Stimulated activated CD8-positive, alpha-beta memory T cell treated with anti-CD3 and anti-CD28 coated beads, Interleukin-15, amount 100 ng/mL, for 4 hours (primary cell): ENCODE results near the gene NFIX.

Experiments
- DNase-seq, 2 donors: peaks; one replicate each; pipeline ENCODE4 v3.0.0-alpha.2; 2020; ENCODE audit warnings: low read depth in 2 of 2

NFIX gene

DNA sequence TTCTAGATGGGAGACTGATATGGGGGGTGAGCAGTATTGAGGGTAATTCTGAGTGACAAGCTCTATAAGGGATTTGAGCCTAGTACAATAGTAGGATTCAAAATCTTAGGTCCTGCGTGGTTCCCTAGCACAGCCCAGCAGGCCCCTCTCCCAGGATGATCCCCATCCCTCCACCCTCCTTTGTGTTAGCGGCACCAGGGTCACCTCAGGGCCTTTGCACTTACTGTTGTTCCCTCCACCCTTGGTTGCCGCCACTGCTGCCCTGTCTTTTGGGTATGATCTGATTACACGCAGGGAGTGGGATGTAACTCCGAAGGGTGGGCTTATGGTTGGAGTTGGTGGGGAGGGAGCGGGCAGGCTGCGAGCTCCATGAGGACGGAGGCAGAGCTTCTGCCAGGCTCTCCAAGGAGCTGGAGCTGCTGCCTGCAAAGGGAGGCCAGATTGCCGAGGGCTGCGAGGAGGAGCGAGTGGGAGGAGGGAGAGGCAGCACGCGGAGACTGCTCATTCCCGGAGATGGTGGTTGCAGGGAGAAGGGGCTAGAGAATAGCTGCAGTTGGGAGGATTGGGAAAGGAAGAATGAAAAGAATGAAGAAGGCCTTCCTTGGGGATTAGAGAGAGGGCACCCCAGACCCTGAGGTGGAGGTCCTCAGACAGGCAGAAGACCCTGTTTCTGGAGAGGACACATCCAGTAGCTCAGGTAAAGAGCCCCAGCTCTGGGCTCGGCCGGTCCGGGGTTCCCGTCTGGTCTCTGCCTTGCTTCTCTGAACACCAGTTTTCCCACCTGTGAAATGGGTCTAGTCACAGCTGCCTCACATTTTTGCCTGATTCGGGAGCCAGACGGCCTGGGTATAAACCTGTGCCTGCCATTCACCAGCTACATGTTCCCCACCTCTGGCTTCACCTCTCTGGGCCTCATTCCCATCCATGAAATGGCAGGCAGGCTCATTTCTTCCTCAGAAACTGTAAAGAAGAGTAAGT lies 128.0 kb downstream of the NFIX start:
- DNase-seq = no peak

DNA sequence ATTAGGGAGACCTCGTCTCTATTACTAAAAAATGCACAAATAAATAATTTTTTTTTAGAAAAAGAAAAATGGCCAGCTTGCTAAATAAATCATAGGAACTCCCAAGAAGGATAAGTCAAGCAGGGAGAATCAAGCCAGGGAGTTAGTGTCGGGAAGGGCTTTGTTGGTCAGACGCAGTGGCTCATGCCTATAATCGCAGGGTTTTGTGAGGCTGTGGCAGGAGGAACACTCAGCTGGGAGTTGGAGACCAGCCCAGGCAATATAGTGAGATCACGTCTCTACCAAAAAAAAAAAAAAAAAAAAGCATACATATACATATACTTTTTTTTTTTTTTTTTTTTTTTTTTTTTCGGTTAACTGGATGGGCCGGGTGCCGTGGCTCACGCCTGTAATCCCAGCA lies 131.8 kb downstream of the NFIX start:
- DNase-seq = no peak

DNA sequence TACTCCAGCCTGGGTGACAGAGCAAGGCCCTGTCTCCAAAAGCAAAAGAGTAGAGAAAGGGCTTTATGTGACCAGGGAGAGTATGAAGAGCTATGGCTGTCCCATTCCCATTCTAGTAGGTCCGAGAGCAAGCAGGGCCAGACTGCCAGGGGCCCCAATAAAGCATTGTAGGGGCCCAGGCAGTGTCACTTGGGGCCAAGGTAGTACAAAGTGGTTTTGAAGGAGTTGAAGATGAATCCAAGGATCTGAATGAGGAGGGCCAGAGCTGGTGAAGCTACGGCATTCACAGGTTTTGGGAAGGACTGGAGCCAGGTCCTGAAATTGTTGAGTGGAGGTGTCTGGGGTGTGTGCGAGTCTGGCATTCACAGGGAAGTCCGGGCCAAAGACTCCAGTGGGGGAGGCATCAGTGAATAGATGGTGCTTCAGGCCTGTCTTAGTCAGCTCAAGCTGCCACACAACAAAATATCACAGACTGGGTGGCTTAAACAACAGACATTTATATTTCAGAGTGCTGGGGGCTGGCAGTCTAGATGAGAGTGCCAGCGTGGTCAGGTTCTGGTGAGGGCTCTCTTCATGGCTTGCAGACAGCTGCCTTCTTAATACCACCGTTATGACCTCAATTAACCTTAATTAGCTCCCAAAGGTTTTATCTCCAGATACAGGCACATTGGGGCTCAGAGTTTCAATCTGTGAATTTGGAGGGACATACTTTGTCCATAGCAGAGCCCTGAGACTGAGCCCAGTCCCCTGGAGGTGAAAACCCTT lies 132.7 kb downstream of the NFIX start:
- DNase-seq = no peak

DNA sequence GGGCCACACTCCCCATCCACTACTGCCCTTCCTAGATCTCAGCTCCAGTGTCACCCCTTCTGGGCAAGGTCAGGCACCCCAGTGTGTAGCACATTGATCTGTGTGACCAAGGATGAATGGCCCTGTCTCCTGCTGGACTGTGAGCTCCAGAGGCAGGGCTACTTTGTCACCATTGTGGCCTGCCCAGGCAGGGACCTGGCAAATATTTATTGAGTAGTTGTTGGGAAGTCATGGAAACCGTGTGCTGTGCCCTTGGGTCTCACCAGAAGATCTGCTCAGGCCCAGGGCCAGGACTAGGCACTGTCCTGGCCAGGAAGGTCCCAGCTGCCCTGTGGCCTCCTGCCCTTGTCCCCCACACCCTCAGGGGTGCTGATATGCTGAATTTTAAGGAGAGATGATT lies 133.3 kb downstream of the NFIX start:
- DNase-seq = no peak

DNA sequence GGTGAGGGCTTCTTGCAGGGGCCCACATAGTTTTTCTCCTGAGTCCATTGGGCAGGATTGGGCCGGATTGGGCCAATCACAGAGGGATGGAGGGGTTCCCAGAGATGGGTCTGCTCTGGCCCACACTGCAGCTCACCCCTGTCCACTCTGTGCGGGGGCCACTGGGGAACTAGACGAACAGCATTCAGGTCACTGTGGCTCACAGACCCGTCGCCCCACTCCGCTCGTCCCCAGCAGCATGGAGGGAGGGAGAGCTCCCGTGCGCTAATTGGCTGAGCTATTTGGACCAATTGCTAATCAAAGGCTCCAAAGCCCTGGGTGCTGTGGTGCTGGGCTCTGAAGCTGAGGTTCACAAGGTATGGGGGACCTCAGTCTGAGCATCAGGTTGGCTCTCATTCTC lies 134.1 kb downstream of the NFIX start:
- DNase-seq = no peak

DNA sequence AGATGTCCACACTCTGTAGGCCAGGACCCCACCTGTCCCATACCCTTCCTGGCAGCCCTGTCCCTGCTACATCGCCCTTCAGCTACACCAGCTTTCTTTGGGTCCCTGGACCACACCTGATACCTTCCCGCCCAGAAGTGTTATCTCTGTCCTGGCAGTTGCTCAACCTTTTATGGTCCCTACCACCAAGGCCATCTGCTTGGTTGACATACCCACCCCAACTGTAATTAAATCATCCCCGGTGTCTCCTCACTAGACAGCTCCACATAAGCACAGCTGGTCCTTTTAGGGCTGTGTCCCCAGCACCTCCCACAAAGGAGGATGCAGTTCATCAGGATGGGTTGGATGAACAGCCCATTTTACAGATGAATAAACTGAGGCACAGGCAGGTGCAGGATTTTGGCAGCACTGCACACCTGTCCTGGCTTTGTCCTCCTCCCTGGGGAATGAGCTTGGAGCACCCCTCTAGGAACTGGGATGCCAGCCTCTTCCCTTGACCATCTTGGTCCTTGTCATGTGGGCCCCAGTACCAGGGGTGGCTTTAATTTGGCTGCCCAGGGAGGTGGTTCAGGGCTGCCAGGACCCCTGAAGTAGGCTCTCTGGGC lies 135.7 kb downstream of the NFIX start:
- DNase-seq = no peak

DNA sequence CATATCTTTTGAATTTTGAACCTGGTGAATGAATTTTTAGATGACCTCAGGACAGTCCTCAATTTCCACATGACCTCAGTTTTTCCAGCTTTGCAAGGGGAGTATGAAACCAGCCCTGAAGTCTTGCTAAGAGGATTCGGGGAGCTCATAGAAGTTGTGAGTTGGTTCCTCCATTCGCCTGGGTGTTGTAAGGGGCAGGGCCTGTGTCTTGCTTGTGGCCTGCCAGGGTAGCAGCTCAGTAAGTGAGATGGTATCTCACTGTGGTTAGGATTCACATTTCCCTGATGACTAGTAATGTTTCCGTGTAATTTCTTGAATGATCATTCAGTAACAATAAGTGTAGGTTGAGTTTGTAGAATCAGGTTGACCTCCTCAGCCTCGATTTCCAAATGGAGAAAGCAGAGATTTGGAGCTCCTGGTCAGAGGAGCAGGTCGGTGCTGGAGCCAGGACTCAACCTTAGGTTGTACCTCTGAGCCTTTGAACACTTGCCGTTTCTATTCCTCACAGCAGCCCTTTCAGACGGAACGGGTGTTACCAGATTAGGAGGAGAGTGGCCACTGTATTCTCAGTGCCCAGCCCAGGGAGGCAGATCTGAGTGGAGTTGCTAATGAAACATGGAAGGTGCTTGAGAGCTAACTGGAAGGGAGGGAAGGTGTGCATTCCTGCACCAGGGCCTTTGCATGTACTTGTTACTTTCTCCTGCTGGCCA lies 137.4 kb downstream of the NFIX start:
- DNase-seq = peak in 1 of 2 donors; percentile 65

DNA sequence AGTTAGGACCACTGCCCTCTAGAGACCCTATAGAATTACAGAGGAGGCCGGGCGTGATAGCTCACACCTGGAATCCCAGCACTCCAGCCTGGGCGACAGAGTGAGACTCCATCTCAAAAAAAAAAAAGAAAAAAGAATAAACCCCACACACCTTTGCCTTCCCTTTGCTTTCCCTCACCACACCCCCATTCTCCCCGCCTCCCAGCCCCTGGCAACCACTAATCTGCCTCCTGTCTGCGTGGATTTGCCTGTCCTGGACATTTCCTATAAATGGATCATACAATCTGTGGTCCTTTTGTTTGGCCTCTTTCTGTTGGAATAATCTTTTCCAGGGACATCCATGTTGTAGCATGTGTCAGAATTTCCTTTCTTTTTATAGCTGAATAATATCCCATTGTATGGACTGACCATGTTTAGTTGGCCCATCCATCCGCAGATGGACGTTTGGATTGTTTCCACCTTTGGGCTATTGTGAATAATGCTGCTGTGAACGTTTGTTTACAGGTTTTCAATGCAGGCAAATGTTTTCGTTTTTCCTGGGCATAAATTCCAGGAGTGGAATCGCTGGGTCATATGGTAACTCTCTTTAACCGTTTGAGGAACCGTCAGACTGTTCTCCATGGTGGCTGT lies 138.1 kb downstream of the NFIX start:
- DNase-seq = no peak

DNA sequence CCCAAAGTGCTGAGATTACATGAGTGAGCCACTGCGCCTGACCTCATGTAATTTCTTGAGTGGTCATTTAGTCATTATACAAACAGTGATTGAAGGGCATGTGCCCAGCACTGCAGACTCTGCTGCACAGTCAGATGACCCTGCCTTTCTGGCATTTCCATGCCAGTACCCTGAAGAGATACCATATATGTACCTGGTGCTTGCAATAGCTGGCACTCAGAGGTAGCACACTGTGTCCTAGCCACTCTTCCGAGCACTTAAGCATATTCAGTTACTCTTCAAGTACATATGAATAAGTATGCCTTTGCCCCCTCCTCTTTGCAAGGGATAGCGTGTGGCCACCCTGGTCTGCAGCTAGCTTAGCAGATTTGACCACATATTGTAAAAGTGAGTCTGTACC lies 139.4 kb downstream of the NFIX start:
- DNase-seq = no peak

DNA sequence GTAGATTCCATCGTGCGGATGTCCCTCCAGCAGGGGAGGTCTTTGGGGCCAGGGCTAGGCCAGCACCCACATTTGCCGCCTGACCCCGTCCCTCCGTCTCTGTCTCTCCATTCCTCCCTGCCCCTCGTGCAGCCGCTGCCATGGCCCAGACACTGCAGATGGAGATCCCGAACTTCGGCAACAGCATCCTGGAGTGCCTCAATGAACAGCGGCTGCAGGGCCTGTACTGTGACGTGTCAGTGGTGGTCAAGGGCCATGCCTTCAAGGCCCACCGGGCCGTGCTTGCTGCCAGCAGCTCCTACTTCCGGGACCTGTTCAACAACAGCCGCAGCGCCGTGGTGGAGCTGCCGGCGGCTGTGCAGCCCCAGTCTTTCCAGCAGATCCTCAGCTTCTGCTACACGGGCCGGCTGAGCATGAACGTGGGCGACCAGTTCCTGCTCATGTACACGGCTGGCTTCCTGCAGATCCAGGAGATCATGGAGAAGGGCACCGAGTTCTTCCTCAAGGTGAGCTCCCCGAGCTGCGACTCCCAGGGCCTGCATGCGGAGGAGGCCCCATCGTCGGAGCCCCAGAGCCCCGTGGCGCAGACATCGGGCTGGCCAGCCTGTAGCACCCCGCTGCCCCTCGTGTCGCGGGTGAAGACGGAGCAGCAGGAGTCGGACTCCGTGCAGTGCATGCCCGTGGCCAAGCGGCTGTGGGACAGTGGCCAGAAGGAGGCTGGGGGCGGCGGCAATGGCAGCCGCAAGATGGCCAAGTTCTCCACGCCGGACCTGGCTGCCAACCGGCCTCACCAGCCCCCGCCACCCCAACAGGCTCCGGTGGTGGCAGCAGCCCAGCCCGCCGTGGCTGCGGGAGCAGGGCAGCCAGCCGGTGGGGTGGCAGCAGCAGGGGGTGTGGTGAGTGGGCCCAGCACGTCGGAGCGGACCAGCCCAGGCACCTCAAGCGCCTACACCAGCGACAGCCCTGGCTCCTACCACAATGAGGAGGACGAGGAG lies 140.1 kb downstream of the NFIX start:
- DNase-seq = no peak

DNA sequence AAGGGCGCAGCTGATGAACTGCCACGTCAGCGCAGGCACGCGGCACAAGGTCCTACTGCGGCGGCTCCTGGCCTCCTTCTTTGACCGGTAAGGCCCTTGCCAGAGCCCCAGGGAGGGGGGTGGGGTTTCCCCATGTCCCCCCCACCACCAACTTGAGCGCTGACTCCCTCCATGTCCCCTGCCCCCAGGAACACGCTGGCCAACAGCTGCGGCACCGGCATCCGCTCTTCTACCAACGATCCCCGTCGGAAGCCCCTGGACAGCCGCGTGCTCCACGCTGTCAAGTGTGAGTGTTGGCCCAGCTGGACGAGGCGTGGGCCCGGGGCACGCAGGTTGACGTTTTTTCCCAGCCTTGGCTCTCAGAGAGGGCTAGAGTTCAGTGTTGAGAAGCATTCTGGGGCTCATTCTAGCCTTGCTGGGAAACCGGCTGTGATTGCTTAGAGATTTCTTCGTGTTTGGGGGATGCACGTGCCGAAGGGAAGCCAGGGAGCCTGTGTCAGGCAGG lies 142.1 kb downstream of the NFIX start:
- DNase-seq = no peak

DNA sequence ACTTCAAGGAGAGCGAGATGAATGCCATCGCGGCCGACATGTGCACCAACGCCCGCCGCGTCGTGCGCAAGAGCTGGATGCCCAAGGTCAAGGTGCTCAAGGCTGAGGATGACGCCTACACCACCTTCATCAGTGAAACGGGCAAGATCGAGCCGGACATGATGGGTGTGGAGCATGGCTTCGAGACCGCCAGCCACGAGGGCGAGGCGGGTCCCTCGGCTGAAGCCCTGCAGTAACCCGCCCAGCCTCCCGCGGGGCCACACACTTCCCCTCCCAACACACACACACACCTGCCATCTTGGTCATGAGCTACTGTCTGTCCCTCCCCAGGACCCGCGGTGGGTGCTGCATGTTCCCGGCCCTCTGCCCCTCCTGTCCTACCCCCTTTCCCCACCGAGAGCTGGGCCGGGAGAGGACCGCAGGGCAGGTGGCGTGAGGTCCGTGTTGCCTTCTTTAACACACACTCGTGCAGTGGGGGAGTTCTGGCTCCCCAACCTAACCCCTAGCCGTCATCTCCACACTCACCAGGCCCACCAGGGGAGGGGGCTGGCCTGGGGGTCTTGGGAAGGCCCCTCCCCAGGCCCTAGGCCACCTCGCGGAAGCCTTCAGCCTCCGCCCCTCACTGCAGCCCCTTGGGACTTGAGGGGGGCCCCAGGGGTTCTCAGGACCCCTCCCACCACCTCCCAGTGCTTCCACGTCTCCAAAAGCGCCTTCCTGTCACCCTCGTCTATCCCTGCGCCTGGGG lies 143.1 kb downstream of the NFIX start:
- no peak for DNase-seq

DNA sequence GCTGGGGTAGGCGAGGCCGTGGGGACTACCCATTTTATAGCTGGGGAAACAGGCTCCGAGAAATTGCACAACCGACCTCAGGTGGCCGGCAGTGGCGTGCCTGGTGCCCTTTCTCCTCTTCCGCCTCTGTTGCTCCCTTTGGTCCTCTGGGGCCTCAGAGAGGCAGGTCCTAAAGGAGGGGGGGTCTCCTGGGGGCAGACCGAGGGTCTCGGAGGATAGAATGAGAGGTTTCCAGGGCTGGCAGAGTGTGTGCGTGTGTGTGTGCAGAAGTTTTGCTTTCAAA lies 143.6 kb downstream of the NFIX start:
- DNase-seq = no peak

DNA sequence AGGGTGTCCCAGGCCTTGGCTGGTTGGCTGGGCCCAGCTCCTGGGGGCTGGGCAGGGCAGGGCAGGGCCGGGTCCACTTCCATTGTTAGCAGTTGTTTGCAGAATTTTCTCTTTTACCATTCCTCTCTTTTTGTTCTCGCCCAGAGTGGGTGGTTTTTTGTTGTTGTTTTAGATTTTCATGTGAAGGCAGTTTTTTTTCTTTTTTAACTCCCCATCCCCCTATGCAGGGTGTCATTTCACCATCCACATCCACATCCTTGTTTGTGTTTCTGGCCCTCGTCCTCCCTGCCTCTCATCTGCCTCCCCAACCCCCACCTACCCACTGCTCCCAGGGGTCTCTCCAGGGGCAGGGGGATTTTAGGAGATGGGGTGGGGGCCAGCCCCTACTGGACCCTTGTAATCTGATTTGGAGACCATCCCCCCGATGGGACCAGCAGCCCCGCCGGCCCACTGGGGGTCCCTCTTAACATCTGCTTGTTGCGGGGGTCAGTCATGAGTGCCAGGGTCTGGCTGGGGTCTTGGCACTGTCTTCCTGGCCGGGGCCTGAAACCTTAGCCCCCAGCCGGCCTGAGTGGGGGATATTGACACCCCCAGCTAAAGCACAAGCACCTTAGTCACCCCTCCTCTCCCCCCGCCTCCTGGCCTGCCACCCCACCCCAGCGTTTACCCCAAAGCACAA lies 144.5 kb downstream of the NFIX start:
- no peak for DNase-seq

DNA sequence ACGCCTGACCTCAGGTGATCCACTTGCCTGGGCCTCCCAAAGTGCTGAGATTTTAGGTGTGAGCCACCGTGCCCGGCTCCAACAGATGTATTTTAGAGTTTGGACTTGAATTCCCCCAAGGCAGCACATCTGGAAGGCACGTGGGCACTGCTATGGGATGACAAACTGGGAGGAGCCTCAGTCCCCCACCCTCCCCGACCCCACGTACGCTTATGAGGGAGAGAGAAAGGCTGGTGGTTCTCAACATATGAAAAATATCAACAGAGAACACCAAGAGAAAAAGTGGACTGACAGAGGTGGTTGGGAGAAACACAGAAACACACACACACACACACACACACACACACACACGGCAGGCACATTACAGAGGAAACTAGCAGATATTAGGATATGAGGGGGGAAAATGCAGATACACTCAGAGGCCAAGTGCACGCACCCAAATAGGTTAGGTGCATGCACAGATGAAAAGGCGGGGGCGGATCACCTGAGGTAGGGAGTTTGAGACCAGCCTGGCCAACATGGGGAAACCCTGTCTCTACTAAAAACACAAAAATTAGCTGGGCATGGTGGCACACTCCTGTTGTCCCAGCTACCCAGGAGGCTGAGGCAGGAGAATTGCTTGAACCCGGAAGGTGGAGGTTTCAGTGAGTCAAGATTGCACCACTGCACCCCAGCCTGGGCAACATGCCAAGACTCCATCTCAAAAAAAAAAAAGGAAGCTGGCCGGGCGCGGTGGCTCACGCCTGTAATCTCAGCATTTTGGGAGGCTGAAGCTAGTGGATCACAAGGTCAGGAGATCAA lies 151.7 kb downstream of the NFIX start:
- DNase-seq = no peak
